Measurements from ENCODE around the gene PNMA6A.
"Not testable (repeated sequence)": the region's sequence is repeated elsewhere in the genome, so short reads cannot be mapped to it uniquely, and the experiment has no call there.

The PNMA6A gene

DNA sequence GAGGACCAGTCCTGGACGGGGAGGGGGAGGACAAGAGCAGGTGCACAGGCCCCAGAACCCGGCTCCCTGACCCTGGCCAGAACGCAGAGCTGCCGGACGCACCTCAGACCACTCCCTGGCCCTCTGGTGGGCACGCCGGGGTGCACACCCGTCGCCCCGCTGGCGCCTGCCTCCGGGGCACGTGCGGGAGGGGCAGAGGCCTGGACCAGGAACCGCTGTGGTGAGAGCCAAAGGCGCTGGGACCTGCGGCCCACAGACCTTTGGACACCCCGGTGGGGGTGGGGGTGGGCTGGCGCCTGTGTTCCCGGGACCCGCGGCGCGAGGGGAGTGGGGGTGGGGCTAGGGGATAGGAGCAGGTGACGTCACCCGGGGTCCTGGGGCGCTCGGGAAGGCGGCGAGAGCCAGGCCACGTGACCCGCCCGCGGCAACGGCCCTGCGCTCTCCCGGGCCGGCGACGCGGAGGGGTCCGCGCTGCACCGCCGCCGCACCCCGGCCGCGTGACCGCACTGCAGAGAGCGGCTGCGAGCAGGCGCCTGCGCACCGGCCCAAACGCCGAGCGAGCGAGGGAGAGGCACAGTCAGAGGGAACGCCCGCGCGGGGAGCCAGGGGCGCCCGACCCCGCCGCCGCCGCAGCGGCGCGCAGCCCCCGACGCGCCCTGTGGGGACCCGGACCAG is at the start of gene PNMA6A:
PNMA6A (plus strand) TSS at position 546 of the 675 bp plus-strand sequence. CDS start 609 bp downstream, outside the sequence.
- not testable (repeated sequence) for DNase-seq (ENCODE audit: low spot score)

DNA sequence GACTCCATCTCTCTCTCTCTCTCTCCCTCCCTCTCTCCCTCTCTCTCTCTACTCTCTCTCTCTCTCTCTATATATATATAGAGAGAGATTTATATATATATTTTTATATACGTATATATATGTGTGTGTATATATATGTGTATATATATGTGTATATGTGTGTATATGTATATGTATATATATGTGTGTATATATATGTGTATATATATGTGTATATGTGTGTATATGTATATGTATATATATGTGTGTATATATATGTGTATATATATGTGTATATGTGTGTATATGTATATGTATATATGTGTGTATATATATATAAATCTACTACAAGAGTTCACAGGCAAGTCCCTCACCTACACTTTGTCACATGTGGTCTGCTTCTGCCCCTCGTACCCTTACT is 45.8 kb upstream of the PNMA6A start:
- not testable (repeated sequence) for DNase-seq (ENCODE audit: low spot score)

DNA sequence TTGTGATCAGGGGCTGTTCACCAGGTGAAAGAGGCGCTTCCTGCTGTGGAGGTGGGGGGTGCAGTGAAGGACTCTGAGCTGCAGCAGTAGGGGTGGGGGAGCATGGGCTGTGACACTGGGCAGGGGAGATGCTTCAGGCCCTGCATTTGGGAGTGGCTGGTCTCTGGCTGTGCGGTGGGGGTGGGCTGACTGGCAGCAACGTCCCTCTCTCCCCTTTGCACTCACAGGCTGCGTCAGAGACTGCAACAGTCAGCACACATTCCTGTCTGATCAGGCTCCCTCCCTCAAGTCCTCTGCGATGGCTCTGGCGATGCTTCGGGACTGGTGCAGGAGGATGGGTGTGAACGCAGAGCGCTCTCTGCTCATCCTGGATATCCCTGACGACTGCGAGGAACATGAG is 43.8 kb upstream of the PNMA6A start:
- DNase-seq (ENCODE audit: low spot score): not testable (repeated sequence)

DNA sequence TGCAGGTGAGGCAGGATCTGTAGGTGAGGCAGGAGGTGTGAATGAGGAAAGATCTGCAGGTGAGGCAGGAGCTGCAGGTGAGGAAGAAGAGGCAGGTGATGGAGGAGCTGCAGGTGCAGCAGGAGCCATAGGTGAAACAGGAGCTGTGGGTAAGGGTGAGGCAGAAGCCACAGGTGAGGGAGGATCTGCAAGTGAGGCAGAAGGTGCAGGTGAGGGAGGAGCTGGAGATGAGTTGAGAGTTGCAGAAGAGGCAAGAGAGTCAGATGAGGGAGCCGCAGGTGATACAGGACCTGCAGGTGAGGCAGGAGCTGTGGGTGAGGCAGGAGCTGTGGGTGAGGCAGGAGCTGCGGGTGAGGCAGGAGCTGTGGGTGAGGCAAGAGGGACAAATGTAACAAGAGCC is 43.1 kb upstream of the PNMA6A start:
- no peak for DNase-seq (ENCODE audit: low spot score)

DNA sequence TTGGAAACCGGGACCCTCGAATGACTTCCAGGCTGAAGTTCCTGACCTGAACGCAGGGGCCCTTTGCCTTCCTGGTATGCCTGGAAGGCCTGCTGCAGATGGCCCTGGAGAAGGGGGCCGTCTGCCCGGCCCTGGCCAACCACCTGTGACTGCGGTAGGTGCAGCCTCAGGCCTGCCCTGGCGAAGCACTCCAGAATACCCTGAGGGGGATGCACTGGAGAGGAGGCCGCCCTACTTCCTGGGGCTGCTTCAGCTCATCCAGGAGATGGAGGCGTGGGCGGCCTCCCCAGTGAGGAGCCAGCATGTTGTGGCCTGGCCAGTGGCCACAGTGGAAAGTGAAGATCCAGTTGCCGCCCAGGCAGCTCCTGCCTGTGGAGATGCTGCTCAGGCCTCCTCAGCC is 42.4 kb upstream of the PNMA6A start:
- DNase-seq (ENCODE audit: low spot score): no peak

DNA sequence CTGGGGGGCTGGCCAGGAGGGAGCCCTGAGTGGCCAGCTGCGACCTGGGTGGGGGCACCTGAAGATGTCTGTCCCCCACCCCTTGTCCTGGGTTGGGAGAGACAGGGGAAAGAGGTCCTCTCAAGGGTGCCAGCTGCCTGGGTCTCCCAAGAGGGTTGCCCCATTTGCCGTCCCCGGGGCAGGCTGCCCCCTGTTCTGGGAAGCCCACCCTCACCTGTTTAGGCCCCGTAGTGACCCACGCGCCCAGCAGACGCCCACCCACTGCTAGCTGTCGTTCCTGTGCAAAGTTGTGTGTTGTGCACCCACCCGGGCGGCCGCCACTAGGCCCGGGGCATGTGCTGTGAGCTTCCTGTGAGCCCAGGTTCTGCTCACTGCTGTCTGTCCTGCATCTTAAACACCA is 41.5 kb upstream of the PNMA6A start:
- no peak for DNase-seq (ENCODE audit: low spot score)

DNA sequence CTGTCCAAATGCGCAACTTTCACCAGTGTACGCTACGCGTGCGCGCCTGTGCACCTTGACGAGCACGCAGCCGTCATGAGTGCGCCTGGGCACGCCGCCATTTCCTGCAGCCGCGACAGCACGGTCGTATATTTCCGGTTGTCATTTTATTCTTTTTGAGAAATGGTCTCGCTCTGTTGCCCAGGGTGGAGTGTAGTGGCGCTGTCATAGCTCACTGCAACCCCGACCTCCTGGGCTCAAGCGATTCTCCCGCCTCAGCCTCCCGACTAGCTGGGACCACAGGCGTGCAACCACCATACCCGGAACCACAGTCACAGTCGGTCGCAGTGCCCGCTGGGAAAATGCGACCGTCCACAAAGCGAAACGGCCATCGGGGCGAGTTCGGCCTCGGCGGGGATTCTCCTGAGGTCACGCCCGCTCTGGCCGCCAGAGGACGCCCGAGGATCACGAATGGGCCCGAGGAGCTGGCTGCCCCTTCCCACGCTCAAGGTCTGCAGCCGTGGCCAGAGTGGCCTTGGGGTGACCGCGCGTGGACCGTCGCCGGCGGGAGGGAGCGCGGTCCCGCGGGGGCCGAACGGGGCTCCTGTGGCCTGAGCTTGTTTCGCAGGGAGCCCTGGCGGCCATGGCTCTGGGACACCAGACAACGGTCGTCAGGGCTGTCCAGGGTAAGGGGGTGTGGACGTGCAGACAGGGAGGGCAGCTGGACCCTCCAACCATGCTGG is 39.7 kb upstream of the PNMA6A start:
- peak; percentile 83 for DNase-seq (ENCODE audit: low spot score)

DNA sequence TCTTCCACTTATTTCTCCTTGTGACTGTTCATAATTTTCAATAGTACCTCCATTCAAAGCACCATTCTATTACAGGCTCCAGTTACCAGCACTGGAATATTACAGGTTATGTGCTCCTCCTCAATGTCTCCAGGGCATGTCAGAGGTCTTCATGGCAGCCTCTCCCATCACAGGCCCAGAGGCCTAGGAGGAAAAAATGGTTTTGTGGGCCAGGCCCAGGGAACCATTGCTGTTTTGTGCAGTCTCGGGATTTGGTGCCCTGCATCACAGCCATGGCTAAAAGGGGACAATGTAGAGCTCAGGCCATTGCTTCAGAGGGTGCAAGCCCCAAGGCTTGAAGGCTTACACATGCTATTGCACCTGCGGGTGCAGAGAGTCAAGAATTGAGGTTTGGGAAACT is 23.2 kb upstream of the PNMA6A start:
- DNase-seq (ENCODE audit: low spot score): no peak

DNA sequence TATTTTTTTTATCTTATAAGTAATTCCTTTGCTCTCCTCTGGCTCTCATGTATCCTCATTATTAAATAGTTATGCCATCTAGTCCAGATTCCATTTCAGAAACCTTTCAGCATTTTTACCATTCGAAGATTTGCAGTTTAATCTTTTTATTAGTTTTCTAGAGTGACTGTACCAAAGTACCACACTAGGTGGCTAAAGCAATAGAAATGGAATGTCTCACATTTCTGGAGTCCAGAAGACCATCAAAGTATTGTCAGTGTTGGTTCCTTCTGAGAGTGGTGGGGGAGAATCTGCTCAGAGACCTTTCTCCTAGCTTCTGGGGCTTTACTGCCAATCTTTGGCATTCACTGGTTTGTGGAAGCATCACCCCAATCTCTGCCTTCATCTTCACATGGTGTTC is 19.7 kb upstream of the PNMA6A start:
- no peak for DNase-seq (ENCODE audit: low spot score)

DNA sequence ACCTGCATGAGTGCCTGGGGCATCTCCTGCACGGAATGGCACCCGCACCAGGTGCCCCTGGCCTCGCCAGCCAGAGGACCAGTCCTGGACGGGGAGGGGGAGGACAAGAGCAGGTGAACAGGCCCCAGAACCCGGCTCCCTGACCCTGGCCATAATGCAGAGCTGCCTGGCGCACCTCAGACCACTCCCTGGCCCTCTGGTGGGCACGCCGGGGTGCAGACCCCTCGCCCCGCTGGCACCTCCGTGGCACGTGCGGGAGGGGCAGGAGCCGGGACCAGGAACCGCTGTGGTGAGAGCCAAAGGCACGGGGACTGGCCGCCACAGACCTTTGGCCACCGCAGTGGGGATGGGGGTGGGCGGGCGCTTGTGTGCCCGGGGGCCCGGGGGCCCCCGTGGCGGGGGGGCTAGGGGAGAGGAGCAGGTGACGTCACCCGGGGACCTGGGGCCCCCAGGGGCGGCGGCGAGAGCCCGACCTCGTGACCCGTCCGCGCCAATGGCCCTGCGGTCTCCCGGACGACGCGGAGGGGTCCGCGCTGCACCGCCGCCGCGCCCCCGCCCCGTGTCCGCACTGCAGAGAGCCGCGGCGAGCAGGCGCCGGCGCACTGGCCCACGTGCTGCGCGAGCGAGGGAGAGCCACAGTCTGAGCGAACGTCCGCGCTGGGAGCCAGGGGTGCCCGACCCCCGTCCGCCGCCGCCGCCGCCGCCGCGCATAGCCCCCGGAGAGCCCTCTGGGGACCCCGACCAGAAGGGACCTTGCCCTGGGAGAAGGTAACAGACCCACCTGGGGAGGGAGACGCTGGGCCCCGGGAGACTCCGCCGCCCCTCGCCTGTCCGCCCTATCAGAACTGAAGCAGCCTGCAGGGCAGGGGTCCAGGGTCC is 16.1 kb upstream of the PNMA6A start, which contains the start of gene PNMA3:
PNMA3 (plus strand) TSS at position 600 of the 879 bp plus-strand sequence. CDS start 586 bp downstream, outside the sequence.
- DNase-seq (ENCODE audit: low spot score): no peak

DNA sequence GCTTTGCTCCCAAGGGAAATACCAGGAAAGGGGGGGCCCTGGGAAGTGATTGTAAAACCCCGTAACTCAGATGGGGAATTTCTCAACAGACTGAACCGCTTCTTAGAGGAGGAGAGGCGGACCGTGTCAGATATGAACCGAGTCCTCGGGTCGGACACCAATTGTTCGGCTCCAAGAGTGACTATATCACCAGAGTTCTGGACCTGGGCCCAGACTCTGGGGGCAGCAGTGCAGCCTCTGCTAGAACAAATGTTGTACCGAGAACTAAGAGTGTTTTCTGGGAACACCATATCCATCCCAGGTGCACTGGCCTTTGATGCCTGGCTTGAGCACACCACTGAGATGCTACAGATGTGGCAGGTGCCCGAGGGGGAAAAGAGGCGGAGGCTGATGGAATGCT is 15.0 kb upstream of the PNMA6A start:
- no peak for DNase-seq (ENCODE audit: low spot score)

DNA sequence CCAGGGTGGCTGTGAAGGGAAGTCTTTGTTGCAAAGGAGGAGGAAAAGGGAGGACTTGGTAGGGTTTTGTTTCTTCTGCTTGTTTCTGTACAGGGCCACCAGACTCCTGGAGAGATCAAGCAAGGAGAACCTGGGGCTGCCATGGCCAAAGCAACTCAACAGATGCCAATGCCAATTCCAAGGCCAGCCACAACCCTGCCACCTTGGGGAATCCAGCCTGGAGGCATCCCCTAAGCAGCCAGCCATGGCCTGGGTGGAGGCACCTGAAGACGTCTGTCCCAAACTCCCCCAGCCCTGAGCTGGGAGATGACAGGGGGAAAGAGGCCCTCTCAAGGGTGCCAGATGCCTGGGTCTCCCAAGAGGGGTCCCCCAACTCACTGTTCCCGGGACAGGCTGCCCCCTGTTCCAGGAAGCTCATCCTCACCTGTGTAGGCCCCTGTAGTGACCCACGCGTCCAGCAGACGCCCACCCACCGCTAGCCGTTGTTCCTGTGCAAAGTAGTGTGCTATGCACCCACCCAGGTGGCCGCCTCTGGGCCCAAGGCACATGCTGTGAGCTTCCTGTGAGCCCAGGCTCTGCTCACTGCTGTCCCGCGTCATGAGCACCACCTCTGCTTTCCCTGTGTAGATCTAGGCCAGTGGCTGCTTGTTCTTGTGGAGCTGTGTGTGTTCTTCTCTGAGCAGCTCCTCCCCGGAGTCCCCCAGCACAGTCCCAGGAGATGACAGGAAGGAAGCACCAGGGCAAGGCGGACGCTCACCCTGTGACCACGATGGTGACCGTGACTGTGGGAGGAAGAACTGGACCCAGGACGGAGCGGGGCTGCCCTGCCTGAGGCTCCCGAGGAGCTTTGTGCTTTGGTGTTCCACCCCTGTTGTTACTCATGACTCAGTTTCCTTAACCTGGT is 12.8 kb upstream of the PNMA6A start:
- DNase-seq (ENCODE audit: low spot score): no peak

DNA sequence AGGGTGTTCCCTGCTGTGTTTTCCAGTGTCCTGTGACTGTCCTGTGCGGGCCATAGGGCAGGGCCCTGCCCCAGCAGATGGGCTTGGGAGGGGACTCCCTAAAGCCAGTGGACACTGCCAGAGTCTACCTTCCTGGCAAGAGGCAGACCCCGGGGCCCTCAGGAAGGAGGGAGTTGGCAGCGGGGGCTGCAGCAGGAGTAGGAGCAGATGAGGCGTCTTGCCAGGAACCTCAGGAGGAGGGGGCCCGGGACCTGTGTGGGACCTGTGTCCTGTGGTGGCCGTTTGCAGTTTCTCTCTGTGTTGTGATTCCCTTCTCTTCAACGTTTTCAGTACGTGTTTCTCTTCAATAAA is 12.2 kb upstream of the PNMA6A start:
- DNase-seq (ENCODE audit: low spot score): no peak

DNA sequence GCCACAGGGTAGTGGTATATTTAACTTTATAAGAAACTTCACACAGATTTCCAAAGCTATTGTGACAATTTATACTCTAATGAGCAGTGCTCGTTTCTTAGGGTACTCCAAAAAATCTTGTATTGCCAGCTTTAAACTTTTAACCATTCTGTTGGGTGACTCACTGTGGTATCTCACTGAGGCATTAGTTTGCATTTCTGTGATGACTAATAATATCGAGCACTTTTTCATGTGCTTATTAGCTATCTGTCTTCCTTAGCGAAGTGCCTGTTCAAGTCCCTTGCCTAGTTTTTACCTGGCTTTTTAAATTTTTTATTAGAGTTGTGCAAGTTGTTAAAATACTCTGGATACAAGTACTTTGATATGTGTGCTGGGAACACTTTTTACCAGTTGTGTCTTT is 10.5 kb upstream of the PNMA6A start:
- DNase-seq (ENCODE audit: low spot score): no peak

DNA sequence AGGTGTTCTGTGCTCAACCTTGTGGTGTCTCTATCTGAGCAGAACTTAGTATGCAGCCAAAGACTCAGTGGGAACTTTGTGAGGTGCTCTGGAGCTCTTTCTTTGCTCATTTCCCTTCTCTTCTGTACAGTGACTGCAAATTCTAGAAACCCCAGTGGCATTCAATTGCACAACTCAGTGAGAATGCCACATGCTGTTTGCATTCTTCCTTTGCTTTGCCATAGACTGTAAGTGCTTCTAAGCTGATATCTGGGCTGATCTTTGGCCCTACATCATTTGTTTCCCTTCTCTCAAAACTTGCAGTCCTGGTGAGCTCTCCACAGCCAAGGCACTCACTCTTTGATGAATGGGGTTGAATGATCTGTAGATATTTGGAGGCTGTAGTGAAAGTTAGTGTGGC is 8.9 kb upstream of the PNMA6A start:
- no peak for DNase-seq (ENCODE audit: low spot score)

DNA sequence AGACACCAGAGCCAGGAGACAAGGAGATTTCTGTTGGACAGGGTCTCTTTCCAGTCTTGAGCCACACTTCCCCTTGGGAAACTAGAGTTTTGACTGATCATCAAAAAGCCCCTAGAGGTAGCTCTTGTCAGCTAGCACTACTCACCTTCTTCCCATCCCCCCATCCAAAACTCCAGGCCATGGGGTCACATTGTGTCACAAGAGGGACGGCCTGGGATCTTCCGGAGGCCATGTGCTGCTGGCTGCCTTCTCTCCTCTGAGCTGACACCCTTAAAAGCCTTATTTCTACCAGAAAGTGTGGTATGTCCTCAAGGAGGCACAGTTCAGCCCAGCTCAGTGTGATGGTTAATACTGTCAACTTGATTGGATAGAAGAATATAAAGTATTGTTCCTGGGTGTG is 8.2 kb upstream of the PNMA6A start:
- DNase-seq (ENCODE audit: low spot score): no peak

DNA sequence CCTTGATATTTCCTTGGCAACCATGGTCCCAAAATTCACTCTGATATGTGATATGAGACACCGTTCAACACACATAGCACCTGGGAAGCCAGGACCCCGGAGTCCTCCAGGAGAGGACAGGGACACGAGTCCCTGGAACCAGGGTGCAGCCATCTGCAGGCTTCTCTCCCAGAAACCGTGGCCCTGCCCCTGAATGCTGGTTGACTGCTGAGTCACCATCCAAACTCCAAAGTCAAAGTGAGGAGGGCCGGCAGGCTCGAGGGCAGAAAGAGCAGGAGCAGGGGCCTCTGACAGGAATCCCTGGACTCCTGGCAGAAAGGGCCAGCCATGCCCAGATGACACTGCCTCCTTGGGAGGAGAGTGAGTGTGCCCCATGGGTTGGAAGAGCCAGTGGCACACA is 6.9 kb upstream of the PNMA6A start:
- DNase-seq (ENCODE audit: low spot score): no peak

DNA sequence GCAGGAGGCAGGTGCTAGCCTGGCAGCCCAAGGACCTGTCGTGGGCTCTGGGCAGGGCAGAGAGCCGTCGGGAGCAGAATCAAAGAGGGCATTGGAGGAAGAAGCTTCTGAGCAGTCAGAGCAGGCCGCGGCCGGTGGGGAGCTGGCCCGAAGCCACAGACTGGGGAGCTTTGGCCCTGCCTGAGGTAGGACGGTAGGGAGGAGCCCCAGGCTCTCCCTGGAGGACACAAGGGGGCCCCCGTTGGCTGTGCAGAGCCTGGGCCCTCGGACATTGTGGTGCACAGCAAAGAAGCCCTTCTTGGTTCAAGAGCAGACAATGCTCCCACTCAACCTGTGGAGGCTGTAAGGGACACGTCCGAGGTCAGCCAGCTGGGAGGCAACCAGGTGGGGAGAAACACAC is 5.9 kb upstream of the PNMA6A start:
- DNase-seq (ENCODE audit: low spot score): not testable (repeated sequence)

DNA sequence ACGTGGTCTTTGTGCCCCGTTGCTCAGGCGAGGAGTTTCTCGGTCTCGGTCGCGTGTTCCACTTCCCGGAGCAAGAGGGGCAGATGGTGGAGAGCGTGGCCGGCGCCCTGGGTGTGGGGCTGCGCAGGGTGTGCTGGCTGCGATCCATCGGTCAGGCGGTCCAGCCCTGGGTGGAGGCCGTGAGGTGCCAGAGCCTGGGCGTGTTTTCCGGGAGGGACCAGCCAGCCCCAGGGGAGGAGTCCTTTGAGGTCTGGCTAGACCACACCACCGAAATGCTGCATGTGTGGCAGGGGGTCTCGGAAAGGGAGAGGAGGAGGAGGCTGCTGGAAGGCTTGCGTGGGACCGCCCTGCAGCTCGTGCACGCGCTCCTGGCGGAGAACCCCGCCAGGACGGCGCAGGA is 1.1 kb downstream of the PNMA6A start:
- not testable (repeated sequence) for DNase-seq (ENCODE audit: low spot score)

DNA sequence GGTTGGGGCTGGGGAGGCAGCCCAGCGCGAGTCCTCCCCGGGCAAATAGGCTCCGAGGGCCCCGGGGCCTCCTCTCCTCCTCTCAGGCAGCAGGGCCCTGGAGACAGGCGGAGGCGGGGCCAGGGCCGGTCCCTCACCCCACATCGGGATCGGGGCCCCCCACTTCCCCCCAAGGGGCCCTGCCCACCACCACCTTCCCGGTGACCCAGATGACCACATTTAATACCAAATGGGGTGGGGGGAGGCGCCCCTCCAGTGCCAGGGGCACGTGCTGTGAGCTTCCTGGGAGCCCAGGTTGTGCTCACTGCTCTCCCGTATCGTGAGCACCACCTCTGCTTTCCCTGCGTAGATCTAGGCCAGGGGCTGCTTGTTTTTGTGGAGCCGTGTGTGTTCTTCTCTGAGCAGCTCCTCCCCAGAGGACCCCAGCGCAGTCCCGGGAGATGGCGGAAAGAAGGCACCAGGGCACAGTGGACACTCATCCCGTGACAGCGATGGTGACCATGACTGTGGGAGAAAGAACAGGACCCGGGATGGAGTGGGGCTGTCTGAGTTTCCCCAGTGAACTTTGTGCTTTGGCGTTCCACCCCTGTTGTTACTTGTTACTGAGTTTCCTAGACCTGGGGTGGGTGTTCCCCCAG is 2.1 kb downstream of the PNMA6A start:
- DNase-seq (ENCODE audit: low spot score): no peak

DNA sequence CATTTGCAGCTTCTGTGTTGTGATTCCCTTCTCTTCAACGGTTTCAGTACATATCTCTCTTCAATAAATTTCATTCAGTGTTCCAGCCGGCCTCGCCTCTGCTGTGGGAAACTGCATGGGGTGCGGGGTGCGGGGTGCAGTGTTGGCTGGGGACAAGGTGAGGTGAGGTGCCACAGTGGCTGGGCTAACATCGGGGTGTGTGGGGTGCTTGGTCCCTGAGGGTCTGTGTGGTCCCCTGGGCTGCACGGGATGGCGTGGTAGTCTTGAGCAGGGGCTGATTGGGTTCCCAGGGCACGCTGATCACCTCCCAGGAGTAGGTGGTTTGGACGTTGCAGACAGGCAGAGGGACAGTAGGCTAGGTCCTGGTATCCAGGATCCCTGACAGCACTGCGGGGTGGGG is 2.7 kb downstream of the PNMA6A start:
- DNase-seq (ENCODE audit: low spot score): no peak
